Kidney (tissue), 14 donors: ENCODE results near the gene PHF1. TPM values are rescaled to one million over a fixed set of nuclear protein-coding genes. Genes with fewer than 3 reads are reported as not detected.

Source experiments
- DNase-seq, 5 donors: peaks; one replicate each; pipeline ENCODE4 v3.0.0-alpha.2; 2013 to 2020
- FAIRE-seq: peaks from 2 replicates; lab custom pipeline; 2012; peaks lifted over from hg19 to GRCh38; lab: Jason Lieb, UNC
- H3K27ac ChIP-seq, 2 donors: one replicate each; pipeline ENCODE4 v1.7.0; 2013; ENCODE audit warnings: low read depth in 2 of 2, low read length in 2 of 2, inconsistent platforms in 1 of 2
- H3K27me3 ChIP-seq: one replicate; pipeline ENCODE4 v1.7.1; 2013; ENCODE audit warnings: low read length, inconsistent platforms; ENCODE audit not compliant: control insufficient read depth, insufficient read depth
- H3K36me3 ChIP-seq, 3 donors: one replicate each; pipeline versions ENCODE4 v1.7.0 to v1.7.1; 2013; ENCODE audit warnings: low read length in 3 of 3, control low read depth in 1 of 3, inconsistent platforms in 1 of 3; ENCODE audit not compliant: insufficient read depth in 3 of 3, control insufficient read depth in 2 of 3
- H3K4me1 ChIP-seq, 3 donors: one replicate each; pipeline versions ENCODE4 v1.7.0 to v1.7.1; 2013; ENCODE audit warnings: low read length in 3 of 3, inconsistent platforms in 1 of 3, low read depth in 1 of 3; ENCODE audit not compliant: control insufficient read depth in 2 of 3, insufficient read depth in 2 of 3
- H3K4me3 ChIP-seq, 3 donors: one replicate each; pipeline versions ENCODE4 v1.7.0 to v1.8.1; 2013; ENCODE audit warnings: low read length in 3 of 3, control low read depth in 1 of 3, inconsistent platforms in 1 of 3
- H3K9ac ChIP-seq, 3 donors: one replicate each; pipeline versions ENCODE4 v1.7.0 to v1.7.1; 2013; ENCODE audit warnings: low read length in 3 of 3, control low read depth in 1 of 3, inconsistent platforms in 1 of 3
- H3K9me3 ChIP-seq, 3 donors: one replicate each; pipeline versions ENCODE4 v1.7.0 to v1.7.1; 2013; ENCODE audit warnings: low read length in 3 of 3, control low read depth in 1 of 3, inconsistent platforms in 1 of 3; ENCODE audit not compliant: control insufficient read depth in 2 of 3, insufficient read depth in 1 of 3
- CTCF ChIP-seq: IDR thresholded peaks from 3 replicates; pipeline ENCODE4 v1.5.1; 2012; ENCODE audit warnings: mild to moderate bottlenecking, moderate library complexity, borderline replicate concordance; ENCODE audit not compliant: insufficient read depth; ENCODE audit errors: extremely low read depth
- intact Hi-C: fragments of 100-400 bp; cut with DNase I; formaldehyde crosslinking; loops from one replicate; pipeline ENCODE4 v1.11.1; 2022
- polyA plus RNA-seq: library from polyadenylated mRNA; stranded (reverse); fragments of 350-450 nt; fragmentation: Illumina TruSeq; extraction: RNeasy Lipid Tissue Mini Kit (QIAGEN cat#74804); gene quantifications from one replicate; pipeline ENCODE4 v1.2.3, GENCODE V29; 2014; ENCODE audit warnings: low read depth, low replicate concordance; ENCODE audit not compliant: insufficient read depth
- total RNA-seq: library from RNA; stranded (reverse); fragmentation: NEBNext Ultra II Directional; extraction: Animal tissue kit (Norgen Biotek cat#: 25700); gene quantifications from one replicate; pipeline ENCODE4 v1.2.1, GENCODE V29; 2021
- donor health status: control.
- donor health status: control.
- donor health status: control.
- donor health status: control.
- donor health status: control.
- donor health status: DM: yes; HTN: yes; CAD: no.
- donor health status: Normal renal cell carcinoma (clear cell type).

The PHF1 gene
- total and polyA plus RNA-seq, 2 donors from 2014 or later = 63.8 to 87.6 TPM

GRCh38 chr6:33418690-33419291, 8.0 kb downstream of the PHF1 start:
- DNase-seq (peak in 2 of 5 donors; percentile 42 to 73), FAIRE-seq (no peak)
- Histone ChIP-seq H3K36me3 (peaks cover 0 to 13% (median 11%) of the 10 kb centered on the region in 3 donors), H3K9me3 (no peaks in the 10 kb centered on the region), H3K4me1 (peaks cover 0 to 21% (median 5%) of the 10 kb centered on the region in 3 donors), H3K27ac (peak overlapping the region; percentile 90 to 98), H3K4me3 (peak overlapping the region; percentile 58 to 75 (median 73)), H3K9ac (peak overlapping the region; percentile 14 to 85 (median 52)), H3K27me3 (no peaks in the 10 kb centered on the region)
- intact Hi-C loops = no loop called here
- TF ChIP-seq CTCF = no peak

GRCh38 chr6:33419580-33420490, 9.0 kb downstream of the PHF1 start, which contains the start of gene SYNGAP1:
TSS of gene SYNGAP1 (plus strand) at chr6:33420065. CDS start at chr6:33420265, 200 bp downstream.
- H3K36me3 ChIP-seq = peaks cover 0 to 7% (median 7%) of the 10 kb centered on the region in 3 donors
- intact Hi-C loops = no loop called here
- H3K9ac ChIP-seq = peak within 1 kb of the TSS in 1 of 3 donors; percentile 85
- peaks cover 0 to 25% (median 5%) of the 10 kb centered on the region in 3 donors for H3K4me1 ChIP-seq
- peak within 1 kb of the TSS; percentile 90 to 98 for H3K27ac ChIP-seq
- no peak for FAIRE-seq
- no peaks in the 10 kb centered on the region for H3K27me3 ChIP-seq
- H3K9me3 ChIP-seq = no peaks in the 10 kb centered on the region
- DNase-seq = peak; percentile 75 to 90 (median 88)
- TF ChIP-seq CTCF = no peak
- peak within 1 kb of the TSS in 2 of 3 donors; percentile 27 to 46 for H3K4me3 ChIP-seq

DNA sequence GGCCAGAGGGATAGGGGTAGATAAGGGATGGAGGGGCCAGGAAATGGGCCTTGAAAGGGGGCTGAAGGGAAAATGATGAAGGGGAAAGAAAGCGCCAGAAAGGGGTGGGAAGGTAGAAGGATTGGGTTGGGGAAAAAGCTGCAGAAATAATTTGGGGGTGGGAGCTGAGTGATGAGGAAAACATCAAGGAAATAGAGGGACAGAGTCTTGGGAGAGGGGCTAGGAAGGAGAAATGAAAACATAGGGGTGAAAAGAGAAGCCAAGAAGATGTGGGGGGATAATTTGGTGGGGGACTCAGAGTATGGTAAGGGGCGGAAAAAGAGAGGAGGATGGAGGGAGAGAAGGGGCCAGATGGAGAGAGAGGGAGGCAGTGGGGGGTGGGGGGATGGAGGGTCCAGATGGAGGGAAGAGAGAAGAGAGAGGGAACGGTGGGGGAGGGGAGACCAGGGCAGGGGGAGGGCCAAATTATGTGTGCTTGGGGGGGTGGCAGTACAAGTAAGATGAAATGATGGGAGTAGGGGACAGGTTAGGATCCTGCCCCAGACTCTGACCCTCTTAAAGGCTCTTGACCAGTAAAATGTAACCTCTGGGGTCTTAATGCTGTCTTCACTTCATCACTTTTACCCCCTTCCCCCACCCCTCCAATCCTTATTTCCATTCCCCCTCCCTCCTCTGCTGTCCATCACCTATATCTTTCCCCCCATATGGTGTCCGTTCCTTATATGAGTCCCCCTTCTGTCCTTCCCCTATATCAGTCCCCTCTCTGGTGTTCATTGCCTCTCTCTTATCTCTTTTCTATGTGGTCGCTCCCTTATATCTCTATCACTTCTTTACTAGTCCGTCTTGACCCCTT, 9.9 kb downstream of the PHF1 start:
- H3K36me3 ChIP-seq = peaks cover 0 to 1% (median 0%) of the 10 kb centered on the region in 3 donors
- H3K9me3 ChIP-seq = no peaks in the 10 kb centered on the region
- no peak for TF ChIP-seq CTCF
- no peak overlapping the region for H3K27ac ChIP-seq
- peaks cover 0 to 25% (median 5%) of the 10 kb centered on the region in 3 donors for H3K4me1 ChIP-seq
- intact Hi-C loops = no loop called here
- DNase-seq = no peak
- H3K4me3 ChIP-seq = peak overlapping the region in 1 of 3 donors; percentile 46
- no peak for FAIRE-seq
- H3K9ac ChIP-seq = no peak overlapping the region
- H3K27me3 ChIP-seq = no peaks in the 10 kb centered on the region
